DMS79 treated with DMSO at 0.1 percent for 48 hours (cell line): ENCODE data around the gene TMPRSS3.

Experiments used
- DNase-seq: peaks from one replicate; lab custom pipeline; 2025; lab: John Stamatoyannopoulos, UW

Gene TMPRSS3

DNA sequence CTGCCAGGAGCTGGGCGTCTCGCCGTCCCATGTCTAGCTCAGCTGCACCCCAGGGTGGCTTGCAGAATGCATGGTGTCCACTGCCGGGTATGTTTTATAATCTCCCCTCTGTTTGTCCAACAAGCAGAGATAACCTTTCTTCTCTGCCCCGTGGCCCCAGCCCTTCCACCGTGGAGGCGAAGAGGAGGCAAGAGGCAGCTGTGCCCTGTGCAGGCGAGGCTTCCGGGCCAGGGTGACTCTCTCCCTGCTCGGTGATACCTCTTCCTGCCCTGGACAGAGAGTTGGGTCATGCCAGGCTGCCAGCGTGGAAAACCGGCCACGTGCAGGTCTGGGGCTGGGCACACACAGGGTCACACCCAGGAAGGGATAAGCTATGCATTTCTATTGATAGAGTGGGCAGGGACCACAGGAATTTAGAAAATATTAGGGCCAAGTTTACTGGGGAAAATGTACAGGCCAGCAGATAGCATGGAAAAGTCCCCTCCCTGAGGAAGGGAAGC, 44.9 kb downstream of the TMPRSS3 start, which contains the start of gene TFF2:
TFF2 (minus strand) TSS at position 68 of the 500 bp plus-strand sequence; CDS start at position 31, 37 bp downstream.
- no peak for DNase-seq

- DNase-seq, result peak; percentile 47
These were observed 45.4 kb downstream of the TMPRSS3 start for GRCh38 chr21:42350318-42350910.

DNA sequence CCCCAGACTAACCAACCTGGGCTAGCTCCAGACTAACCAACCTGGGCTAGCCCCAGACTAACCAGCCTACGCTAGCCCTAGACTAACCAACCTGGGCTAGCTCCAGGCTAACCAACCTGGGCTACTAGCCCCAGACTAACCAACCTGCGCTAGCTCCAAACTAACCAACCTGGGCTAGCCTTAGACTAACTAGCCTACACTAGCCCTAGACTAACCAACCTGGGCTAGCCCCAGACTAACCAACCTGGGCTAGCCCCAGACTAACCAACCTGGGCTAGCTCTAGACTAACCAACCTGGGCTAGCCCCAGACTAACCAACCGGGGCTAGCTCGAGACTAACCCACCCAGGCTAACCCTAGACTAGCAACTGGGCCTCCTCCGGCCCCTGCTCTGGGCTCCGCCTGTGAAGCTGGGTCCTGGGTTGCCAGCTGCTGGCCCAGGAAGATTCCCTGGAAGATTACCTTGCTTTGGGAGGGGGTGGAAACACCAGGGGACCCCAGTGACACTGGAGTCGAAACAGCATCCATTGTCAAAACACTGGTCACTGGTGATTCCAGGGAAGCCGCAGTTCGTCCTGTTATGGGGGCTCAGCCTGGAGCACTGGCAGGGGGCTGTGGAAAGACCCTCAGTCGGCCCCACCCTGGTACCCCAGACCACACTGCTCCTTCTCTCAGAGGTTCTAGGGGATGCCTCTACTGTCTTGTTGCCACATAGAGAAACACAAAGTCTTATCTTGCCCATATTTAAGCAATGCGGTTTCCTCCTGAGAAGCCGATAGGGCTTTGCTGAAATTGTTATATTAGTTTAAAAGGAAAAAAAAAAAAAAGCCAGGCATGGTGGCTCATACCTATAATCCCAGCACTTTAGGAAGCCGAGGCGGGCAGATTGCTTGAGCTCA, 46.2 kb downstream of the TMPRSS3 start:
- DNase-seq, result no peak

DNA sequence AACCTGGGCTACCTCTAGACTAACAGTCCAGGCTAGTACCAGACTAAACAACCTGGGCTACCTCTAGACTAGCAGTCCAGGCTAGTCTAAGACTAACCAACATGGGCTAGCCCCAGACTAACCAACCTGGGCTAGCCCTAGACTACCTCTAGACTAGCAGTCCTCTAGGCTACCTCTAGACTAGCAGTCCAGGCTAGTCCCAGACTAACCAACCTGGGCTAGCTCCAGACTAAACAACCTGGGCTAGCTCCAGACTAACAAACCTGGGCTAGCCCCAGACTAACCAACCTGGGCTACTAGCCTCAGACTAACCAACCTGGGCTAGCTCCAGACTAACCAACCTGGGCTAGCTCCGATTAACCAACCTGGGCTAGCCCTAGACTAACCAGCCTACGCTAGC, 47.1 kb downstream of the TMPRSS3 start:
- DNase-seq, result no peak

DNA sequence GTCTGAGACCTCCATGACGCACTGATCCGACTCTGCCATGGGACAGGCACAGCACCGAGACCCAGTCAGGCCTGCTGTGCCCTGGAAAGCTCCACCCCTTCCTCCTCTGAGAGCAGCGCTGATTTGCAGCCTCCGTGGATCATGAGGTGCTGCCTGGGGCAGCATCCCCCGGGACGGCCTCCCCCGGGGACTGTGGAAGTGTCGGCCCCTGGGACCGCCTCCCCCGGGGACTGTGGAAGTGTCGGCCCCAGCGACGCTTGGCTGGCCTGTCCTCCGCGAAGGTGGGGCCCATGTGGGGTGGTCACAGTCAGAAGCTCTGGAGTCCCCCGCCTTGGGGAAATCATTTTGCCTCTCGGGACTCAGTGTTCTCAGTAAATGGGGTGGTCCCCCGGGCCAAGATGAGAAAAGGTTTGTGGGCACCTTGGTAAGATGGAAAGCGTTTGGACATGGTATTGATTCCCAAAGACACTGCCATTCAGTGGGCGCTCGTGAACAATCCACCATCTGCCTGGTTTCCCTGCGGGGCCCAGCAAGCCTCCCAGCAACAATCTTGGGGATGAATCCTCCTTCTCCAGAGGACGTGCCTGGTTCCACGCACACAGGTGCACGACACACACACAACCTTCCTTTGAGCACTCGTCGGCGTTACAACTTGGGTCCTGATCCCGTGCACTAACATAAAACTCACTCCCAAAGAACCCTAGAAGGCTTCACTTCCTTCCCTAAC, 48.1 kb downstream of the TMPRSS3 start:
- DNase-seq, result no peak

GRCh38 chr21:42346866-42347600, 48.8 kb downstream of the TMPRSS3 start:
- DNase-seq, result no peak

DNA sequence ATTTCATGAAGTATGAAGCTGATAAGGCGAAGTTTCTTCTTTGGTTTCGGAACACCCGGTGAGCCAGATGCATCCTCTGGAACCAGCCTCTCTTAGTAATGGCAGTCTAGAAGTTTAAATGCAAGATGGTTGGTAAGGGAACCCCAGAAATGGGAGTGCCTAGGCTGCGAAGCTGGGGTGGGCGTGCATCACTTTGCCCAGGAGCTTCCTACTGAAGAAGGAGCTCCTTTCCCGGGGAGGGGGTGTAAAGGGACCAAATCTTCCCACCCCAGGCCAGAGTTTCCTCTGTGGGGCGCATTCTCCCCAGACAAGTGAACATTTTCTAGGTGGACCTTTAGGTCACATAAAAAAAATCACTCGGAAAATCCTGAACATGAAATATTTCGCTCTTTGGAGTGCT, 49.4 kb downstream of the TMPRSS3 start:
- no peak for DNase-seq

DNA sequence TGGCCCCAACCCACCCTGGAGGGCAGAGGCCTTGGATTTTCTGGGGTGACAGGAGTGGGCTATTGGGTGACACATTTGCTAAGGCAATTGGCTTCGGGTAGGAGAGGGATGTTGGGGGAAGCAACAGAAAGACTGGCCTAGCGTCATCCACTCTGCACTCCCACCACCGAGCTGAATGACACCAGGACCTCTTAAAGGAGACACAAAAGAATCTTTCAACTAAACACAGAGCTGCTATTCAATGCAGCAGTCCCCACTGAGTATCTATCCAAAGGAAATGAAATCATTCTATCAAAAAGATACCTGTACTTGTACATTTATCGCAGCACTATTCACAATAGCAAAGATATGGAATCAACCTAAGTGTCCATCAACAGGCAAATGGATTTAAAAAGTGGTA, 51.2 kb downstream of the TMPRSS3 start:
- no peak for DNase-seq

- no peak for DNase-seq
These were observed 51.8 kb downstream of the TMPRSS3 start for GRCh38 chr21:42343963-42344510.

- no peak for DNase-seq
These were observed 52.3 kb downstream of the TMPRSS3 start for GRCh38 chr21:42343556-42343955.

GRCh38 chr21:42343101-42343500, 52.8 kb downstream of the TMPRSS3 start:
- no peak for DNase-seq

- DNase-seq, result no peak
These were observed 53.9 kb downstream of the TMPRSS3 start for GRCh38 chr21:42341776-42342542.

- DNase-seq, result no peak
These were observed 55.4 kb downstream of the TMPRSS3 start for GRCh38 chr21:42340187-42341050.

DNA sequence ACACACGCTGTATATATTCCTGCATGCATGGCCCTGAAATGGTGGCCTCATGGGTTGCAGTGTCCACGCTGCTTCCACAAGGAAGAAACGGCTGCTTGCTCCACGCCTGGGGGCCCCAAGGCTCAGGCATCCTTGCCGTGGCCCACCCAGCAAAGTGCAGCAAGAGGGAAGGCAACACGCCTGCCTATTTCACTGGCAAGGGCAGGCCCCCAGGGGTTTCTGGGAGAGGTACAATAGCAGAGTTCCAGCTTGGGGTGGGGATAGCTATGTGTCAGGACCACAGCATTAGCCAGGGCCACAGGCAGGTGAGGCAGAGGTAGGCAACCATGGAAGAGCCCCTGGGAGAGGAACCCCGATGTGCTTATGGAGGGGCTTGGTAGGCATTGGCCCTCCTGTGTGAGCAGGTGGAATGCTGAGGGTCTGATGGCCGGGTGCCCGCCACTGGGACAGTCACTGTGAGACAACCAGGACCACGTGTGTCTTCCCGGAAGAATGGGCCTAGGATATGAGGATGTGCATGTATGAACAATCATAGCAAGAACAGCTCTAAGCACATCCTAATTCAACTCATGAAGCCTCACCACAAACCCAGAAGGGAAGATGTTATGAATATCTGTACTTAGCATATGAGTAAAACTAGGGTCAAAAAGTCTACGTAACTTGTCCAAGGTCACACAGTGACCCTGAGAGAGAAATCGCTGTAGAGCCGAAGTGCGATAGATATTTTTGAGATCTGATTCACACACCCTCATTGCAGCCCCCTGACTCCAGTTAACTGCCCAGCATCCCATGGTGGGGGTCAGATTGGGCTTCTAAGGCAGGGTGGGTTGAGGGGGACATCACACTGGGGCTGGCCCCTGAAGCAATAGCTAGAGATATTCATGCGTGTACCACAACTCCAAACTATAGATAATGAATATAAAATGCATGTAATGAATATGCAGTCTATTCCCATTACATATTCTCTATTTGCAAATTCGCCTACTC, 56.8 kb downstream of the TMPRSS3 start:
- no peak for DNase-seq

DNA sequence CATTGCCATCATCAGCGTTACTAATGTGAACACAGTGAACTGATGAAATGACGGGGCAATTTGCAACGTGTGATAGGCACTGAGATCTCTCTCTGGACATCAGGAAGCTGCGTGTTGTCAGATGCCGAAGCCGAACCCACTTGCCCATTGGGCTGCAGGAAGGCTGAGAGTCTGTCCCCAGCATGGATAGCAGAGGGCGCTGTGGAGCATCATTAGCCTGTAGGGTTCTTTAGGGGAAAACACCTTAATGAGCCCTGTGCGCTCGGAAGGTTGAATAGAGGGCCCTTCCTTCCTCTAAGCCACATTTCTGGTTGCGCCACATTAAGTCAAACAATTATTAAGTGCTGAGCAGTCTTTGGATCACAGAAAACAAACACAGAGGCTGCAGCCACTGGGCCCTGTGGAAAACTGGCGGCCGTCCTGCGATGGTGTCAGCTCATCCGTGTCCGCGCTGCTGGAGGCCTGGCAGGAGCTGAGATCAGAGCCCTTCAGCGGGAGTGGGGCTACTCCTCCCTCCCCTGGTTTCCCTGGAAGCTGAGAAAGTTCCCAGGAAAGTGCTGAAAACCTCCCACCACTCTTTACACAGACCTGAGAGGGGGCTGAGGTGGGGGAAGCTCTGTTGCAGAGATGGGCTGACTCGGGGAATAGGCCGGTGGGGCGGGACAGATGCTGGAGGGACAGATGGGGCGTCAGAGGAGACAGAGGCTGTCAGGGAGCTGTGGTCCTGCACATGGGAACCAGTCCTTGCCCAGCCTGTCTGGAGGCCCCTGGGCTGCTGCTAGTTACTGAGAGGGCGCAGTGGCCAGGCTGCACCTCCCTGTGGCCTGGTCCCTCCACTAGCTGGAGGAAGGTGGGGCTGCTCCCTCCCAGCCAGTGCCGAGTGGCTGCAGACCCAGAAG, 57.8 kb downstream of the TMPRSS3 start:
- peak; percentile 95 for DNase-seq

DNA sequence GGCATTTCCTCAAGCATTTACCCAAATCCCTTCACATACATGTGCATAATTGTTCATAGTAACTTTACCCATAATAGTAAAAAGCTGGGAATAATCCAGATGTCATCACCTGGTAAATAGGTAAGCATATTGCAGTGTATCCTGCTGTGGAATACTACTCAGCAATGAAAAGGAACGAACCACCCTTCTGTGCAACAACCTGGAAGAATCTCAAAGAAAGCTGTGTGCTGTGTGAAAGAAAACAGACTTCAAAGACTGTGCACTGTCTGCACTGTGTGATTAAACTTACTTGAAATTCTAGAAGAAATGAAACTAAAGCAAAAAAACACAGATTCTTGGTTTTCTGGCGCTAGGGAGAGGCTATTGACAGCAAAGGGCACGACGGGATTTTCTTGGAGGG, 58.6 kb downstream of the TMPRSS3 start:
- DNase-seq, result no peak

DNA sequence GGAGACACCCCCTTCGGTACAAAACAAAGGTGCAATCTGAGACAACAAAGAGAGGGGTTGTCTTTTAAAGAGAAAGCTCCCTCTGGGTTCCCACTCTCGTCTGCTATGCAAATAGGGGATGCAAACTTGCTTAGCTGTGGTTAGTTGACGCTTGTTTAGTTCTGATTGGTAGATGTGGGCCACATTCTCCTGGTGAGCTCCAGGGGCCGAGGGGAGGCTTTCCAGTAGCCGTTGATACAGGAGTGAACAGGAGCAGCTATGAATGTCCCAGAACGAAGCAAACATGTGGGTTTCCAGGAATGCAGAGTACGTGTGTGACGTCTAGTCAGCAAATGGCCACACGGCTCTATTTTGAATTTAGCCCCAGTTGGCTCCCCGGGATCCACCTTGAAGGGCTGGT, 59.8 kb downstream of the TMPRSS3 start:
- DNase-seq, result no peak
